GM19025 (cell line): ENCODE measurements around the gene WWC2.

ENCODE experiments used
- ATAC-seq: cut with Tn5 transposase; IDR thresholded peaks from one replicate; pipeline ENCODE4 v1.9.1; 2021; ENCODE audit warnings: mild to moderate bottlenecking, low read depth, moderate library complexity; ENCODE audit not compliant: unreplicated experiment

Gene WWC2

GRCh38 chr4:183098723-183099536, at the start of gene WWC2:
Gene WWC2 (plus strand): TSS chr4:183099257. CDS start chr4:183099492, 235 bp downstream.
- ATAC-seq: peak; percentile 50

GRCh38 chr4:183053681-183054080, 45.4 kb upstream of the WWC2 start:
- ATAC-seq: no peak

- ATAC-seq: no peak
These were observed 41.8 kb upstream of the WWC2 start for GRCh38 chr4:183057255-183057654.

- ATAC-seq: no peak
These were observed 39.3 kb upstream of the WWC2 start for GRCh38 chr4:183059797-183060196.

GRCh38 chr4:183068502-183068901, 30.6 kb upstream of the WWC2 start:
- ATAC-seq: no peak

- no peak for ATAC-seq
These were observed 27.8 kb upstream of the WWC2 start for GRCh38 chr4:183071222-183071621.

- no peak for ATAC-seq
These were observed 26.9 kb upstream of the WWC2 start for GRCh38 chr4:183072176-183072575.

- ATAC-seq: no peak
These were observed 25.3 kb upstream of the WWC2 start for GRCh38 chr4:183073838-183074145.

- no peak for ATAC-seq
These were observed 24.6 kb upstream of the WWC2 start for GRCh38 chr4:183074288-183074990.

- no peak for ATAC-seq
These were observed 20.4 kb upstream of the WWC2 start for GRCh38 chr4:183078634-183079033.

- no peak for ATAC-seq
These were observed 18.5 kb upstream of the WWC2 start for GRCh38 chr4:183080372-183081115.

GRCh38 chr4:183081116-183081469, 18.0 kb upstream of the WWC2 start:
- no peak for ATAC-seq

- no peak for ATAC-seq
These were observed 17.0 kb upstream of the WWC2 start for GRCh38 chr4:183082053-183082452.

GRCh38 chr4:183094393-183095198, 4.5 kb upstream of the WWC2 start:
- ATAC-seq: no peak

GRCh38 chr4:183095199-183095512, 3.9 kb upstream of the WWC2 start:
- ATAC-seq: no peak

- ATAC-seq: no peak
These were observed 2.6 kb upstream of the WWC2 start for GRCh38 chr4:183096276-183096965.

- ATAC-seq: no peak
These were observed 1.6 kb upstream of the WWC2 start for GRCh38 chr4:183097231-183098018.

GRCh38 chr4:183098019-183098722, 886 bp upstream of the WWC2 start:
- peak; percentile 13 for ATAC-seq
